Measurements from ENCODE around the gene INSL6. TPM values are rescaled to one million over a fixed set of nuclear protein-coding genes. Genes with fewer than 3 reads are reported as not detected.

INSL6 gene
- polyA plus RNA-seq, 1 of the 3 experiments (the other 2 are of a cell fraction), result not detected

DNA sequence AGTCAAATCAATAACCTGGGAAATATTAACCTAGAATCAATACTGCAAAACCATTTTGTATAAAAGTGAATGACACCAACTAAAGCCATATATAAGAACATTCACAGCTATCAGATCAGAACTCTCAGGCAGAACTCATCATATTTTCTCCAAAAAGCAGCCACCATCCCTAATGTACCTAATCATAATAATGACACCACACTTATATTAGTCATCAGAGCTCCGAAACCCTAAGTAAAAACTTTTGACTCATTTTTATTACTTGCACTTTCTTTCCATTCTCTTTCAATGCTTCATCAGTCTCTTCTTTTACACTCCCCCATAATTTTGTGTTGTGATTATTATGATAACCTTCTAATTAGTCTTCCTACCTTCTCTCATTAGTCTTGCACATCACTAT, 45.3 kb downstream of the INSL6 start:
- no peak for TF ChIP-seq GATA2 (CRISPR knock-in tag; IDR thresholded peaks at IDR 0.05)
- TF ChIP-seq TAF1 (IDR thresholded peaks at IDR 0.05; ENCODE audit: borderline replicate concordance, low read depth, low read length), result no peak
- TF ChIP-seq TEAD4 (IDR thresholded peaks at IDR 0.05; ENCODE audit: borderline replicate concordance, insufficient read depth), result no peak
- TF ChIP-seq EP300 (IDR thresholded peaks at IDR 0.05; ENCODE audit: borderline replicate concordance in 1 of 2, low read depth in 1 of 2, low read length in 1 of 2), result no peak
- TF ChIP-seq ELF1 (IDR thresholded peaks at IDR 0.05), result no peak
- TF ChIP-seq SMC3 (IDR thresholded peaks at IDR 0.05; ENCODE audit: low read depth, low read length), result no peak
- TF ChIP-seq, protein P1, sequence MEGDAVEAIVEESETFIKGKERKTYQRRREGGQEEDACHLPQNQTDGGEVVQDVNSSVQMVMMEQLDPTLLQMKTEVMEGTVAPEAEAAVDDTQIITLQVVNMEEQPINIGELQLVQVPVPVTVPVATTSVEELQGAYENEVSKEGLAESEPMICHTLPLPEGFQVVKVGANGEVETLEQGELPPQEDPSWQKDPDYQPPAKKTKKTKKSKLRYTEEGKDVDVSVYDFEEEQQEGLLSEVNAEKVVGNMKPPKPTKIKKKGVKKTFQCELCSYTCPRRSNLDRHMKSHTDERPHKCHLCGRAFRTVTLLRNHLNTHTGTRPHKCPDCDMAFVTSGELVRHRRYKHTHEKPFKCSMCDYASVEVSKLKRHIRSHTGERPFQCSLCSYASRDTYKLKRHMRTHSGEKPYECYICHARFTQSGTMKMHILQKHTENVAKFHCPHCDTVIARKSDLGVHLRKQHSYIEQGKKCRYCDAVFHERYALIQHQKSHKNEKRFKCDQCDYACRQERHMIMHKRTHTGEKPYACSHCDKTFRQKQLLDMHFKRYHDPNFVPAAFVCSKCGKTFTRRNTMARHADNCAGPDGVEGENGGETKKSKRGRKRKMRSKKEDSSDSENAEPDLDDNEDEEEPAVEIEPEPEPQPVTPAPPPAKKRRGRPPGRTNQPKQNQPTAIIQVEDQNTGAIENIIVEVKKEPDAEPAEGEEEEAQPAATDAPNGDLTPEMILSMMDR (IDR thresholded peaks at IDR 0.05), result no peak
- TF ChIP-seq TCF12 (IDR thresholded peaks at IDR 0.05), result no peak
- no peak for TF ChIP-seq YY1 (IDR thresholded peaks at IDR 0.05; ENCODE audit: low read depth)
- no peak for TF ChIP-seq POLR2AphosphoS5 (IDR thresholded peaks at IDR 0.05; ENCODE audit: low read depth, low read length)
- no peak for TF ChIP-seq FOXM1 (IDR thresholded peaks at IDR 0.05; ENCODE audit: low read depth)
- no peak for TF ChIP-seq EZH2phosphoT487 (IDR thresholded peaks at IDR 0.05; ENCODE audit: borderline replicate concordance, low read depth)
- no peak for TF ChIP-seq RXRA (IDR thresholded peaks at IDR 0.05; ENCODE audit: borderline replicate concordance, low read depth)
- H3K27ac ChIP-seq (ENCODE audit: low read depth in 2 of 2, low read length in 1 of 2), result no peak overlapping the region
- no peaks in the 10 kb centered on the region for H3K36me3 ChIP-seq (replicated peaks in 1 of 2; ENCODE audit: control insufficient read depth in 1 of 2, insufficient read depth in 2 of 2, low read length in 1 of 2)
- H3K9me2 ChIP-seq, result no peaks in the 10 kb centered on the region
- H4K20me1 ChIP-seq (ENCODE audit: insufficient read depth), result no peaks in the 10 kb centered on the region
- CTCF ChIA-PET, result no interaction called here
- no peak overlapping the region for H2AFZ ChIP-seq (ENCODE audit: low read depth)
- H3K9ac ChIP-seq, result no peak overlapping the region
- DNase-seq, result no peak
- WGBS (ENCODE audit: low lambda C conversion rate), result 77% methylated on average over 1 of the region's 1 CpG
- H3K27me3 ChIP-seq (ENCODE audit: insufficient read depth), result no peaks in the 10 kb centered on the region
- H3K9me3 ChIP-seq, result 0 out of 2 replicates have a peak, but pooled peaks cover 5% of the 10 kb centered on the region
- no peaks in the 10 kb centered on the region for H3K79me2 ChIP-seq (ENCODE audit: insufficient read depth)
- H3K4me3 ChIP-seq (ENCODE audit: low read depth in 2 of 2, low read length in 1 of 2), result no peak overlapping the region
- no peaks in the 10 kb centered on the region for H3F3A ChIP-seq (replicated peaks; ENCODE audit: insufficient read depth)
- POLR2A ChIA-PET, result no interaction called here
- H3K4me2 ChIP-seq, result no peak overlapping the region
- no peaks in the 10 kb centered on the region for H3K4me1 ChIP-seq (ENCODE audit: control insufficient read depth in 1 of 2, insufficient read depth in 2 of 2, low read depth in 1 of 2, low read length in 1 of 2)

- no peaks in the 10 kb centered on the region for H3K4me1 ChIP-seq (ENCODE audit: control insufficient read depth in 1 of 2, insufficient read depth in 2 of 2, low read depth in 1 of 2, low read length in 1 of 2)
- ChIA-PET CTCF (no interaction called here), POLR2A (no interaction called here)
- WGBS (ENCODE audit: low lambda C conversion rate), result 92% methylated on average over 3 of the region's 3 CpGs
- no peaks in the 10 kb centered on the region for H3F3A ChIP-seq (replicated peaks; ENCODE audit: insufficient read depth)
- H3K27ac ChIP-seq (ENCODE audit: low read depth in 2 of 2, low read length in 1 of 2), result no peak overlapping the region
- no peak overlapping the region for H3K9ac ChIP-seq
- DNase-seq, result no peak
- H3K9me2 ChIP-seq, result peaks cover 3% of the 10 kb centered on the region; the same call in 1 of the 2 replicates
- H3K27me3 ChIP-seq (ENCODE audit: insufficient read depth), result no peaks in the 10 kb centered on the region
- no peak overlapping the region for H3K4me3 ChIP-seq (ENCODE audit: low read depth in 2 of 2, low read length in 1 of 2)
- H2AFZ ChIP-seq (ENCODE audit: low read depth), result no peak overlapping the region
- peaks cover 7 to 37% of the 10 kb centered on the region in 2 experiments for H3K36me3 ChIP-seq (replicated peaks in 1 of 2; ENCODE audit: control insufficient read depth in 1 of 2, insufficient read depth in 2 of 2, low read length in 1 of 2)
- no peak overlapping the region for H3K4me2 ChIP-seq
- H4K20me1 ChIP-seq (ENCODE audit: insufficient read depth), result no peaks in the 10 kb centered on the region
- H3K9me3 ChIP-seq, result no peaks in the 10 kb centered on the region
- H3K79me2 ChIP-seq (ENCODE audit: insufficient read depth), result no peaks in the 10 kb centered on the region
- TF ChIP-seq, protein P2, sequence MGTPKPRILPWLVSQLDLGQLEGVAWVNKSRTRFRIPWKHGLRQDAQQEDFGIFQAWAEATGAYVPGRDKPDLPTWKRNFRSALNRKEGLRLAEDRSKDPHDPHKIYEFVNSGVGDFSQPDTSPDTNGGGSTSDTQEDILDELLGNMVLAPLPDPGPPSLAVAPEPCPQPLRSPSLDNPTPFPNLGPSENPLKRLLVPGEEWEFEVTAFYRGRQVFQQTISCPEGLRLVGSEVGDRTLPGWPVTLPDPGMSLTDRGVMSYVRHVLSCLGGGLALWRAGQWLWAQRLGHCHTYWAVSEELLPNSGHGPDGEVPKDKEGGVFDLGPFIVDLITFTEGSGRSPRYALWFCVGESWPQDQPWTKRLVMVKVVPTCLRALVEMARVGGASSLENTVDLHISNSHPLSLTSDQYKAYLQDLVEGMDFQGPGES (IDR thresholded peaks at IDR 0.05; ENCODE audit: low read depth, low read length), result no peak
- TF ChIP-seq EP300 (IDR thresholded peaks at IDR 0.05; ENCODE audit: borderline replicate concordance in 1 of 2, low read depth in 1 of 2, low read length in 1 of 2), result no peak
- no peak for TF ChIP-seq JUND (IDR thresholded peaks at IDR 0.05)
- TF ChIP-seq MXI1 (IDR thresholded peaks at IDR 0.05; ENCODE audit: low read depth, low read length), result no peak
- TF ChIP-seq EZH2phosphoT487 (IDR thresholded peaks at IDR 0.05; ENCODE audit: borderline replicate concordance, low read depth), result no peak
- TF ChIP-seq NFIC (IDR thresholded peaks at IDR 0.05; ENCODE audit: borderline replicate concordance), result no peak
- TF ChIP-seq TCF12 (IDR thresholded peaks at IDR 0.05), result no peak
- no peak for TF ChIP-seq TEAD4 (IDR thresholded peaks at IDR 0.05; ENCODE audit: borderline replicate concordance, insufficient read depth)
- no peak for TF ChIP-seq TAF1 (IDR thresholded peaks at IDR 0.05; ENCODE audit: borderline replicate concordance, low read depth, low read length)
- TF ChIP-seq, protein P3, sequence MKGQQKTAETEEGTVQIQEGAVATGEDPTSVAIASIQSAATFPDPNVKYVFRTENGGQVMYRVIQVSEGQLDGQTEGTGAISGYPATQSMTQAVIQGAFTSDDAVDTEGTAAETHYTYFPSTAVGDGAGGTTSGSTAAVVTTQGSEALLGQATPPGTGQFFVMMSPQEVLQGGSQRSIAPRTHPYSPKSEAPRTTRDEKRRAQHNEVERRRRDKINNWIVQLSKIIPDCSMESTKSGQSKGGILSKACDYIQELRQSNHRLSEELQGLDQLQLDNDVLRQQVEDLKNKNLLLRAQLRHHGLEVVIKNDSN (IDR thresholded peaks at IDR 0.05; ENCODE audit: borderline replicate concordance, low read depth), result no peak
- no peak for TF ChIP-seq RFX5 (IDR thresholded peaks at IDR 0.05; ENCODE audit: low read length)
- TF ChIP-seq FOSL2 (IDR thresholded peaks at IDR 0.05; ENCODE audit: borderline replicate concordance, low read depth), result no peak
- TF ChIP-seq, protein P4, sequence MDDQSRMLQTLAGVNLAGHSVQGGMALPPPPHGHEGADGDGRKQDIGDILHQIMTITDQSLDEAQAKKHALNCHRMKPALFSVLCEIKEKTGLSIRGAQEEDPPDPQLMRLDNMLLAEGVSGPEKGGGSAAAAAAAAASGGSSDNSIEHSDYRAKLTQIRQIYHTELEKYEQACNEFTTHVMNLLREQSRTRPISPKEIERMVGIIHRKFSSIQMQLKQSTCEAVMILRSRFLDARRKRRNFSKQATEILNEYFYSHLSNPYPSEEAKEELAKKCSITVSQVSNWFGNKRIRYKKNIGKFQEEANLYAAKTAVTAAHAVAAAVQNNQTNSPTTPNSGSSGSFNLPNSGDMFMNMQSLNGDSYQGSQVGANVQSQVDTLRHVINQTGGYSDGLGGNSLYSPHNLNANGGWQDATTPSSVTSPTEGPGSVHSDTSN (IDR thresholded peaks at IDR 0.05), result no peak
- no peak for TF ChIP-seq ELF1 (IDR thresholded peaks at IDR 0.05)
- no peak for TF ChIP-seq CHD2 (IDR thresholded peaks at IDR 0.05; ENCODE audit: low read length, partially characterized antibody)
- TF ChIP-seq YY1 (IDR thresholded peaks at IDR 0.05; ENCODE audit: low read depth), result no peak
- TF ChIP-seq GABPA (IDR thresholded peaks at IDR 0.05; ENCODE audit: low read depth), result no peak
- no peak for TF ChIP-seq USF2 (IDR thresholded peaks at IDR 0.05; ENCODE audit: borderline replicate concordance, low read depth, low read length)
Measured at GRCh38 chr9:5122516-5122915, 62.9 kb downstream of the INSL6 start.
